WI38 (cell line): Measurements from ENCODE around the gene CCDC102A.

Experiments used
- H3K4me3 ChIP-seq: 2 replicates; pipeline ENCODE4 v1.5.1; 2011; ENCODE audit warnings: low read depth, mild to moderate bottlenecking, control low read depth, low read length
- CTCF ChIP-seq: IDR thresholded peaks from 2 replicates; pipeline ENCODE4 v1.5.1; 2012; ENCODE audit warnings: low read depth, mild to moderate bottlenecking, control low read depth, low read length

CCDC102A gene

GRCh38 chr16:57537194-57537505 lies 779 bp upstream of the CCDC102A start:
- peak overlapping the region; percentile 71 for H3K4me3 ChIP-seq
- TF ChIP-seq CTCF, result no peak

DNA sequence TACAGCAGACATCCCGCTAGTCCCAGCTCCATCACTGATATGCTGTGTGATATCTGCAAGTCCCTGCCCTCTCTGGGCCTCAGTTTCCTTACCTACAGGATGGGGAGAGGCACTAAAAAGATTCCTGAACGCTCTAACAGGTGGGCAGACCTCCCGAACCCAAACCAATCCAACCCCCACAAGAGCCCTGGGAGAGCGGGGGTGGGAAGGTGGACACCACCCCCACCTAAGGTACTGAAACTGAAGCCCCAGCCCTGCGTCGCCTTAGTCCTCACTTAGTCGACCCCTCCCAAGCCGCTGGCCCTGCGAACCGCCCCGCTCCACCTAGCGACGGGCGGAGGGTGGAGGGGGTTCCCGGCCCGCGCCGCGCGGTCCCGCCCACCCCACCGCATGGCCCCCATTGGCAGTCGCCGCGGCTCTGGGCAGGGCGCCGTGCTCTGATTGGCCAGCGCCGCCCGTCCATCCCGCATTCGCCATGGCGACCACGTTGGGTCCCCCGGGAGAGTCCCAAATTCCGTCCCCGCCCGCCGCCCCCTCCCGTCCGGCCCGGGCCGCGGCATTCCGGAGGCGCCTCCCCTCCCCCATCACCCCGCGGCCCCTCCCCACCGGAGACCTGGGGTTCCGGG lies 578 bp downstream of the CCDC102A start:
- TF ChIP-seq CTCF, result 0 out of 2 replicates have a peak, but pooled peaks have one; percentile 4
- H3K4me3 ChIP-seq, result peak overlapping the region; percentile 86

- no peak for TF ChIP-seq CTCF
- H3K4me3 ChIP-seq, result peak overlapping the region; percentile 86
Measured at GRCh38 chr16:57534881-57535658, 1.3 kb downstream of the CCDC102A start.

DNA sequence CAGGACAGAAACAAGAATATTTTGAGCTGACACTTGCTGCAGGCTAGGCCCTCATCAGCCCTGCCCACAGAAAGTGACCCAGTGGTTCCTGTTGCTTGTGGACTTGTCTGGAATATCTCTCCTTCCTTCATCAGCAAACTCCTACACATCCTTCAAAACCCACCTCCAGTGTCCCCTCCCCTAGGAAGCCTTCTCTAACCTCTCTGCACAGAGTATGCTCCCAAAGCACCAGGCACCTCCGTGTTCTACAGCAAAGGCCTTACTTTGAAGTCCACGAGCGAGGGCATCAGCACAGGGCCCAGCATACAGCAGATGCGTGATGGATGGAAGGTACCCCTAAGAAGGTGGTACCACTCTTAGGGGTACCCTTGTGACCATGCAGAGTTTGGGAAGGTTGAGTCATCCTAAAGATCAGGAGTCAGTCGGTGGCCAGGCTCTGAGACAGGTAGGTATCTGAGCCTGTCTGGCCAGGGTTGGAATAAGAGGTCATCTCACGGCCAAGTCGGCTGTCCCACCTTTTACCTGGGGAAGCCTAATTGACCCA lies 2.0 kb downstream of the CCDC102A start:
- H3K4me3 ChIP-seq, result no peak overlapping the region
- no peak for TF ChIP-seq CTCF

DNA sequence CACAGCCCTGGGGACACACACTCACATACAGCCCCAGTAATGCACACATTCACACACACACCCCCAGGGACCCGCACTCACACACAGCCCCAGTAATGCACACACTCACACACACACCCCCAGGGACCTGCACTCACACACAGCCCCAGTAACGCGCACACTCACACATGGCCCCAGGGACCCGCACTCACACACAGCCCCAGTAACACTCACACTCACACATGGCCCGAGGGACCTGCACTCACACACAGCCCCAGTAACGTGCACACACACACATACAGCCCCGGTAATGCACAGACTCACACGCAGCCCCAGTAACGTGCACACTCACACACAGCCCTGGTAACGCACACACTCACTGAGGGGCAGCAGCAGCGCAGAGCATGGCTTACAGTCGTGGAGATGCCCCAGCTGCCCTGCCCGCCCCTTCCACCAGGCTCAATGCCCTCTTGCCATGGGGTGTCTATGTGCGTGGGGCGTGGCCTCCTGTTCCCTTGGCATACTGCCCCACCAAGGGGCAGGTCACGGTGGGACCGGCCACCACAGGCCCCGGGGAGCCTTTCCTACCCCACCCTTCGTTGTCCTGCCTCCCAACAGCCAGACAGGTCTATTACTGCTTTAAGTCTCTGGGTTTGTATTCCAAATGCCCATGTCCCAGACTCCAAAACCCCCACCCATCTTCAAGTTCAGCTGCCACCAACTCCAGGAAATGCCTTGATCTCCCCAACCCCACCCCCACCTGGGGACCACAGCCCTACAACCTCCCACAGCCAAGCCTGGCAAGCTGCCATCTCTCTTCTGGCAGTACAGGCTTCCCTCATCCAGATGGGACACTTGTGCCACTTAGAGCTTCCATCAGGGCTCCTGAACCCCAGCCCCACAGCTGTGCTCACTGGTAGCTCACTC lies 2.7 kb downstream of the CCDC102A start:
- TF ChIP-seq CTCF, result no peak
- no peak overlapping the region for H3K4me3 ChIP-seq

GRCh38 chr16:57532266-57532625 lies 4.1 kb downstream of the CCDC102A start:
- H3K4me3 ChIP-seq, result no peak overlapping the region
- TF ChIP-seq CTCF, result no peak
